ENCODE data around the gene COPS4.

The COPS4 gene

GRCh38 chr4:83121246-83121645, 86.3 kb downstream of the COPS4 start:
- DNase-seq (ENCODE audit: low read depth in 2 of 2): no peak

GRCh38 chr4:83124111-83124780, 89.3 kb downstream of the COPS4 start:
- DNase-seq (ENCODE audit: low read depth in 2 of 2): no peak

Measured in stimulated activated CD8-positive, alpha-beta memory T cell treated with anti-CD3 and anti-CD28 coated beads, Interleukin-15, amount 100 ng/mL, for 4 hours (primary cell).